Measurements from ENCODE around the gene SIGLEC12.

The SIGLEC12 gene

GRCh38 chr19:51535535-51535934 is 33.9 kb upstream of the SIGLEC12 start:
- TF ChIP-seq CTCF (IDR thresholded peaks at IDR 0.05; ENCODE audit: low read depth, low read length) = no peak
- DNase-seq (ENCODE audit: extremely low read depth, low read depth) = no peak

DNA sequence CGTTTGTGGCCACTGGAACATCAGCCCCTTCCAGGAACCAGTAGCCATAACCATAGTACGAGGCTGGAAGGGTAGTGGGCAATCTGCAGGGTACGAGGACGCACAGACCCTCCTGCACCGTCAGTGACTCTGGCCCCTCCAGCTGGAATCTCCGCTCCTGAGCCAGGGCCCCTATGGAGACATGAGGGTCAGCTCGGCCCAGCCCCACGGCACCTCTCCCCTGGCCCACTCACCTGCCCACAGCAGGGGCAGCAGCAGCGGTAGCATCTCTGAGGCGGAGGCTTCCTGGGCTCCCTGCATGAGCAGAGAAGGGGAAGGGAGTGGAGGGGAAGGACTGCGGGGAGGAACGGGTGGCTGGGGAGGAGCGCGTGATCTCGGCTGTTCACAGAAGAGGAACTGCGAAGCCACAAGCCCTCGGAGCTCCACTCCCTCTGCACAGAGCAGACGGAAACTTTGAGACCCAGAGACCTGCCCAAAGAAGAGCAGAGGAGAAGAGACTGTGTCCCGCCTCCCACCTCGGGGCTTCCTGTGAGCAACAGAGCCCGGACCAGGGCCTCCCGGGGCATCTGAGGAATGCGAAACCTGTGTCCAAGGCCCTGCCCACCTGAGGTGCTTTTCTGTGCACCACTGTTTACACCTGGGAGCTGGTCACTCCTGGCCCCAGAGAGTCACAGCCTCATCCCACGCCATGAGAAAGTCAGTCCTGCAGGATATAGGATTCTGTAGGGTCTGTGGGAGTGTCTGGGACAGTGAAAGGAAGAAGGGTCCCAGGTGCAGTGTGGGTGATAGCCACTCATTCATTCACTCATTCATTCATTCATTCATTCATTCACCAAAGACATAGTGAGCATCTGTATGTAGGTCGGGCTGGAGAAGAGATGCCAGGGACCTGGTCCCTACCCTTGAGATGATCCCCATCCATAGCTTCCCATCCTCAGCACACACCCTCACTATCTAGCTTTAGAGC is 30.0 kb upstream of the SIGLEC12 start, which contains the start of gene SIGLEC6:
TSS of gene SIGLEC6 (minus strand) at position 322 of the 967 bp plus-strand sequence. CDS start at position 300, 22 bp downstream.
- DNase-seq (ENCODE audit: extremely low read depth, low read depth) = no peak
- no peak for TF ChIP-seq CTCF (IDR thresholded peaks at IDR 0.05; ENCODE audit: low read depth, low read length)

DNA sequence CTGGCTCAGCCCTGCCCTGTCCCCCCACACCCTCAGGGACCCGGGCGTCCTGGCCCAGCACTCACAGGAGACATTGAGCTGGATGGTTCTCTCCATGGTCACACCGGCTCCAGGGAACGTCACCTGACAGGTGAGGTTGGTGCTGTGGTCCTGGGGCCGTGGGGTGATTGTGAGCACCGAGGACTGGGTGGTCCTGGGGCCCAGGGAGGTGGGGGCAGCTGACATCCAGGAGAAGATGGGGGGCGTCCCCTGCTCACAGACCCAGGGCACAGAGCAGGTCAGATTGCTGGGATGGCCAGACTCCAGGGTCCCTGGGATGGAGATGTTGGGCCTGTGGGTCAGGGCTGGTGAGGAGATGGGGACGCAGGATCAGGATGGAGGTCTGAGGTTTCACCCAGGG is 29.0 kb upstream of the SIGLEC12 start:
- DNase-seq (ENCODE audit: extremely low read depth, low read depth) = no peak
- TF ChIP-seq CTCF (IDR thresholded peaks at IDR 0.05; ENCODE audit: low read depth, low read length) = no peak

- no peak for TF ChIP-seq CTCF (IDR thresholded peaks at IDR 0.05; ENCODE audit: low read depth, low read length)
- DNase-seq (ENCODE audit: extremely low read depth, low read depth) = no peak
These were observed 27.7 kb upstream of the SIGLEC12 start for GRCh38 chr19:51529301-51529700.

- no peak for TF ChIP-seq CTCF (IDR thresholded peaks at IDR 0.05; ENCODE audit: low read depth, low read length)
- DNase-seq (ENCODE audit: extremely low read depth, low read depth) = no peak
These were observed 24.1 kb upstream of the SIGLEC12 start for GRCh38 chr19:51525651-51526050.

DNA sequence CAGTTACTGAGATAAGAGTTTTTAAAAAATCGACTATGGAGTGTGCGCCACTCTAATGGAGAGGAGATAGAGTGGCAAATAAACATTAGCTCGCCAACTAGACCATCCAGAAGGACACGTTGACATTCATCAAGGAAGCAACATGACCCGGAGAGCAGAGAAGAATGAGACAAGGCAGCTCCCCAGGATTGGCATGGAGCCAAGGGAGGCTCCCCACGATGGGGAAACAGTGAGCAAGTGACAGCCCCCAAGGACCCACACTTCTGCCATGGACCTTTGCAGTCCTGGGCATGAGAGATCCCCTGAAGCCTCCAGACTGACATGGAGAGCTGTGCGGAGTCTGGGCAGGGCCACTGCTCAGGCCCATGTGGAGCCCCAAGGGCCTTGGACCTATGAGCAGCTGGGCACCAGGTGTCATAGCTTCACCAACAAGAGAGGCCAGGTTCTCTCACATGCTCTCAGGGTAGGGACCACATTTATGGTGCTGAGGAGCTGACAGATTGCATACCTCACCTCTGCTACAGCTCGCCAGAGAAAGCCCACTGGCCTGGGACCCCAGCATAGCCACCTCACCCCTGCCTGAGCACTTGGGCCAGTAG is 23.2 kb upstream of the SIGLEC12 start:
- TF ChIP-seq CTCF (IDR thresholded peaks at IDR 0.05; ENCODE audit: low read depth, low read length) = no peak
- DNase-seq (ENCODE audit: extremely low read depth, low read depth) = no peak

GRCh38 chr19:51521781-51522180 is 20.2 kb upstream of the SIGLEC12 start:
- no peak for DNase-seq (ENCODE audit: extremely low read depth, low read depth)
- no peak for TF ChIP-seq CTCF (IDR thresholded peaks at IDR 0.05; ENCODE audit: low read depth, low read length)
